H9 (cell line): ENCODE measurements around the gene DSCAM. TPM values are rescaled to one million over a fixed set of nuclear protein-coding genes. Genes with fewer than 3 reads are reported as not detected.

Source experiments
- DNase-seq: peaks from one replicate; pipeline ENCODE4 v3.0.0-alpha.2; 2017
- H2AFZ ChIP-seq: one replicate; pipeline ENCODE4 v1.6.1; 2013; ENCODE audit warnings: mild to moderate bottlenecking, low read length, control low read depth, moderate library complexity
- H2AK5ac ChIP-seq: 2 replicates; pipeline ENCODE4 v1.6.1; 2013; ENCODE audit warnings: low read length, control low read depth, mixed read lengths; ENCODE audit not compliant: insufficient read length
- H2BK120ac ChIP-seq: one replicate; pipeline ENCODE4 v1.6.1; 2013; ENCODE audit warnings: low read depth, mild to moderate bottlenecking, low read length, control low read depth, inconsistent platforms; ENCODE audit not compliant: poor library complexity, severe bottlenecking
- H2BK12ac ChIP-seq: 2 replicates; pipeline ENCODE4 v1.6.1; 2013; ENCODE audit warnings: low read length, control low read depth, mixed read lengths, low read depth; ENCODE audit not compliant: insufficient read length
- H2BK15ac ChIP-seq: 2 replicates; pipeline ENCODE4 v1.6.1; 2013; ENCODE audit warnings: low read depth, low read length, control low read depth
- H2BK20ac ChIP-seq: one replicate; pipeline ENCODE4 v1.6.1; 2013; ENCODE audit warnings: low read depth, mild to moderate bottlenecking, low read length, control low read depth, inconsistent platforms; ENCODE audit not compliant: poor library complexity, severe bottlenecking
- H2BK5ac ChIP-seq: 2 replicates; pipeline ENCODE4 v1.6.1; 2013; ENCODE audit warnings: low read length, control low read depth, mixed read lengths; ENCODE audit not compliant: insufficient read length
- H3K14ac ChIP-seq: 2 replicates; pipeline ENCODE4 v1.6.1; 2013; ENCODE audit warnings: low read length, control low read depth; ENCODE audit not compliant: insufficient read depth
- H3K18ac ChIP-seq: 2 replicates; pipeline ENCODE4 v1.6.1; 2013; ENCODE audit warnings: low read depth, mild to moderate bottlenecking, mixed read lengths, low read length, control low read depth; ENCODE audit not compliant: insufficient read length
- H3K23ac ChIP-seq: 2 replicates; pipeline ENCODE4 v1.6.1; 2013; ENCODE audit warnings: low read length, control low read depth, mixed read lengths, low read depth; ENCODE audit not compliant: insufficient read length
- H3K23me2 ChIP-seq: 2 replicates; pipeline ENCODE4 v1.6.1; 2013; ENCODE audit warnings: low read depth, mild to moderate bottlenecking, mixed read lengths, low read length, control low read depth; ENCODE audit not compliant: insufficient read length, poor library complexity, severe bottlenecking
- H3K27ac ChIP-seq: 2 replicates; pipeline ENCODE4 v1.5.1; 2013; ENCODE audit warnings: low read length, control low read depth, mixed read lengths, low read depth; ENCODE audit not compliant: insufficient read length
- H3K27me3 ChIP-seq: 2 replicates; pipeline ENCODE4 v1.6.1; 2013; ENCODE audit warnings: low read length, control low read depth, inconsistent platforms; ENCODE audit not compliant: insufficient read depth
- H3K4ac ChIP-seq: 2 replicates; pipeline ENCODE4 v1.6.1; 2013; ENCODE audit warnings: low read depth, mild to moderate bottlenecking, control low read depth, inconsistent platforms, low read length, moderate library complexity
- H3K4me1 ChIP-seq: 2 replicates; pipeline ENCODE4 v1.6.1; 2013; ENCODE audit warnings: low read length, control low read depth, inconsistent platforms; ENCODE audit not compliant: insufficient read depth
- H3K4me2 ChIP-seq: 2 replicates; pipeline ENCODE4 v1.6.1; 2013; ENCODE audit warnings: low read length, control low read depth, mixed read lengths; ENCODE audit not compliant: insufficient read length, insufficient read depth
- H3K56ac ChIP-seq: 2 replicates; pipeline ENCODE4 v1.6.1; 2013; ENCODE audit warnings: low read depth, mild to moderate bottlenecking, mixed read lengths, low read length, control low read depth; ENCODE audit not compliant: insufficient read length
- H3K79me1 ChIP-seq: 2 replicates; pipeline ENCODE4 v1.6.1; 2013; ENCODE audit warnings: low read depth, mild to moderate bottlenecking, moderate library complexity, low read length, control low read depth, inconsistent platforms; ENCODE audit not compliant: insufficient read depth, poor library complexity, severe bottlenecking
- H3K79me2 ChIP-seq: 2 replicates; pipeline ENCODE4 v1.6.1; 2013; ENCODE audit warnings: low read length, control low read depth, inconsistent platforms; ENCODE audit not compliant: insufficient read depth
- H3K9ac ChIP-seq: 2 replicates; pipeline ENCODE4 v1.6.1; 2013; ENCODE audit warnings: low read length, control low read depth, mixed read lengths; ENCODE audit not compliant: insufficient read length; ENCODE audit errors: extremely low read depth
- H3K9me3 ChIP-seq: one replicate; pipeline ENCODE4 v1.6.1; 2013; ENCODE audit warnings: low read depth, low read length, inconsistent platforms; ENCODE audit not compliant: control insufficient read depth
- H3T11ph ChIP-seq: one replicate; pipeline ENCODE4 v1.6.1; 2013; ENCODE audit warnings: mild to moderate bottlenecking, low read length, control low read depth, inconsistent platforms
- H4K20me1 ChIP-seq: one replicate; pipeline ENCODE4 v1.6.1; 2013; ENCODE audit not compliant: control insufficient read depth, insufficient read length, insufficient read depth
- H4K5ac ChIP-seq: 2 replicates; pipeline ENCODE4 v1.6.1; 2013; ENCODE audit warnings: low read depth, mild to moderate bottlenecking, mixed read lengths, low read length, control low read depth; ENCODE audit not compliant: insufficient read length
- H4K8ac ChIP-seq: replicated peaks from 2 replicates; pipeline ENCODE4 v1.6.1; 2013; ENCODE audit warnings: low read length, control low read depth, mixed read lengths, low read depth; ENCODE audit not compliant: insufficient read length
- H4K91ac ChIP-seq: 2 replicates; pipeline ENCODE4 v1.6.1; 2013; ENCODE audit warnings: low read depth, mild to moderate bottlenecking, moderate library complexity, mixed read lengths, low read length, control low read depth; ENCODE audit not compliant: insufficient read length
- H3K27ac Mint-ChIP-seq, 3 experiments: 2 replicates in 2 of 3; 3 replicates in 1 of 3; pipeline ENCODE4 v1.8.0; 2020 to 2021; ENCODE audit warnings: mixed read lengths in 3 of 3, mild to moderate bottlenecking in 1 of 3, moderate library complexity in 1 of 3
- H3K27me3 Mint-ChIP-seq: 2 replicates; pipeline ENCODE4 v1.8.0; 2021; ENCODE audit warnings: low read depth, mild to moderate bottlenecking, moderate library complexity, mixed read lengths
- H3K36me3 Mint-ChIP-seq, 3 experiments: 2 replicates in 2 of 3; 3 replicates in 1 of 3; pipeline ENCODE4 v1.8.0; 2020 to 2021; ENCODE audit warnings: low read depth in 3 of 3, mixed read lengths in 3 of 3; ENCODE audit not compliant: insufficient read depth in 1 of 3
- H3K4me1 Mint-ChIP-seq, 2 experiments: 2 replicates each; pipeline ENCODE4 v1.8.0; 2020; ENCODE audit warnings: mixed read lengths in 2 of 2
- H3K4me3 Mint-ChIP-seq, 2 experiments: 2 replicates in 1 of 2; 3 replicates in 1 of 2; pipeline ENCODE4 v1.8.0; 2020 to 2021; ENCODE audit warnings: mild to moderate bottlenecking in 2 of 2, mixed read lengths in 2 of 2, moderate library complexity in 1 of 2
- H3K9me3 Mint-ChIP-seq, 2 experiments: 2 replicates in 1 of 2; 3 replicates in 1 of 2; pipeline ENCODE4 v1.8.0; 2020; ENCODE audit warnings: mild to moderate bottlenecking in 2 of 2, mixed read lengths in 2 of 2, moderate library complexity in 1 of 2
- CTCF ChIP-seq: fragments of 200-600 bp; sonication (generic); conservative IDR thresholded peaks from 3 replicates; pipeline ENCODE4 v1.8.0; 2021; ENCODE audit warnings: antibody characterized with exemption, mild to moderate bottlenecking
- total RNA-seq: library from RNA; stranded (reverse); gene quantifications from 2 replicates; pipeline ENCODE4 v1.2.1, GENCODE V29; 2021

DSCAM gene
- total RNA-seq, 1 experiment from 2014 or later: 0.17 TPM

GRCh38 chr21:40517646-40518045 is 329.3 kb downstream of the DSCAM start:
- Histone ChIP-seq H3K27me3 (no peaks in the 10 kb centered on the region), H2BK120ac (no peak overlapping the region), H3K23me2 (no peaks in the 10 kb centered on the region), H2BK15ac (no peak overlapping the region), H3T11ph (no peak overlapping the region), H3K79me2 (no peaks in the 10 kb centered on the region), H3K56ac (no peak overlapping the region), H3K79me1 (no peaks in the 10 kb centered on the region), H2AK5ac (no peak overlapping the region), H4K91ac (no peak overlapping the region), H2AFZ (no peak overlapping the region), H3K4me1 (peaks cover 2% of the 10 kb centered on the region; the same call in 1 of the 2 replicates), H4K20me1 (no peaks in the 10 kb centered on the region), H2BK12ac (no peak overlapping the region), H4K5ac (no peak overlapping the region), H3K27ac (no peak overlapping the region), H4K8ac (no peak overlapping the region), H3K9ac (no peak overlapping the region), H3K14ac (no peak overlapping the region), H3K18ac (no peak overlapping the region), H3K4ac (no peak overlapping the region), H2BK5ac (no peak overlapping the region), H2BK20ac (no peak overlapping the region), H3K23ac (no peak overlapping the region), H3K4me2 (no peak overlapping the region), H3K9me3 (no peaks in the 10 kb centered on the region)
- Mint-ChIP-seq H3K4me3 (no peak overlapping the region), H3K27me3 (no peaks in the 10 kb centered on the region), H3K36me3 (no peaks in the 10 kb centered on the region), H3K27ac (no peak overlapping the region), H3K4me1 (peaks cover 7 to 8% of the 10 kb centered on the region in 2 experiments), H3K9me3 (no peaks in the 10 kb centered on the region)
- DNase-seq: no peak
- no peak for TF ChIP-seq CTCF
